Peyer's patch (tissue), 4 donors: ENCODE measurements around the gene CD274. TPM values are rescaled to one million over a fixed set of nuclear protein-coding genes. Genes with fewer than 3 reads are reported as not detected.
"Not testable (repeated sequence)": the region's sequence is repeated elsewhere in the genome, so short reads cannot be mapped to it uniquely, and the experiment has no call there.

ENCODE experiments used
- DNase-seq, 3 donors: peaks; one replicate each; pipeline ENCODE4 v3.0.0-alpha.2; 2017 to 2019
- H3K27ac ChIP-seq, 4 donors: fragments of 200-600 bp; sonication (generic); one replicate each; pipeline ENCODE4 v1.5.1; 2016 to 2019
- H3K27me3 ChIP-seq, 2 donors: fragments of 200-600 bp; sonication (generic); one replicate each; pipeline ENCODE4 v1.5.1; 2019
- H3K36me3 ChIP-seq, 3 donors: fragments of 200-600 bp; sonication (generic); one replicate each; pipeline ENCODE4 v1.5.1; 2016 to 2019
- H3K4me1 ChIP-seq, 4 donors: fragments of 200-600 bp; sonication (generic); one replicate each; pipeline ENCODE4 v1.5.1; 2016 to 2019
- H3K4me3 ChIP-seq, 4 donors: fragments of 200-600 bp; sonication (generic); 1 replicate in 3 of 4; 2 replicates in 1 of 4; pipeline ENCODE4 v1.5.1; 2016 to 2019; ENCODE audit warnings: mild to moderate bottlenecking in 1 of 4
- H3K9me3 ChIP-seq, 4 donors: fragments of 200-600 bp; sonication (generic); one replicate each; pipeline ENCODE4 v1.5.1; 2016 to 2019; ENCODE audit warnings: mild to moderate bottlenecking in 1 of 4
- CTCF ChIP-seq, 6 experiments: fragments of 450-650 bp in 4 of 6; fragments of 200-600 bp in 2 of 6; sonication (generic) in 1 of 6; IDR thresholded peaks; one replicate each; pipeline ENCODE4 v1.5.1; 2017 to 2019; ENCODE audit warnings: antibody characterized with exemption in 6 of 6, mild to moderate bottlenecking in 3 of 6, moderate library complexity in 1 of 6
- POLR2A ChIP-seq, 2 donors: fragments of 450-650 bp; IDR thresholded peaks; one replicate each; pipeline ENCODE4 v1.5.1; 2017; ENCODE audit warnings: antibody characterized with exemption in 2 of 2, mild to moderate bottlenecking in 2 of 2, moderate library complexity in 2 of 2
- total RNA-seq, 4 donors: library from RNA; depleted of rRNA; stranded (reverse); fragments of >200 nt; gene quantifications; one replicate each; pipeline ENCODE4 v1.1.0, GENCODE V29; 2016

CD274 gene
- total RNA-seq, 4 donors from 2014 or later, result 1.7 to 6.2 (median 3.4) TPM

GRCh38 chr9:5492965-5493678, 42.8 kb downstream of the CD274 start:
- Histone ChIP-seq H3K27me3 (no peaks in the 10 kb centered on the region), H3K4me1 (no peaks in the 10 kb centered on the region), H3K9me3 (no peaks in the 10 kb centered on the region), H3K36me3 (no peaks in the 10 kb centered on the region), H3K27ac (peak overlapping the region in 1 of 4 donors; percentile 53), H3K4me3 (no peak overlapping the region)
- no peak for TF ChIP-seq CTCF (IDR thresholded peaks at IDR 0.05)
- no peak for TF ChIP-seq POLR2A (IDR thresholded peaks at IDR 0.05)
- no peak for DNase-seq

GRCh38 chr9:5493679-5494511, 43.6 kb downstream of the CD274 start:
- Histone ChIP-seq H3K27ac (peak overlapping the region; percentile 38 to 53 (median 49)), H3K36me3 (no peaks in the 10 kb centered on the region), H3K4me3 (no peak overlapping the region), H3K9me3 (no peaks in the 10 kb centered on the region), H3K4me1 (no peaks in the 10 kb centered on the region), H3K27me3 (no peaks in the 10 kb centered on the region)
- TF ChIP-seq POLR2A (IDR thresholded peaks at IDR 0.05), result no peak
- no peak for TF ChIP-seq CTCF (IDR thresholded peaks at IDR 0.05)
- peak in 1 of 3 donors; percentile 55 for DNase-seq

GRCh38 chr9:5494765-5495164, 44.4 kb downstream of the CD274 start:
- not testable (repeated sequence) for H3K4me1 ChIP-seq, H3K27me3 ChIP-seq, DNase-seq, H3K9me3 ChIP-seq, H3K4me3 ChIP-seq, H3K27ac ChIP-seq, H3K36me3 ChIP-seq

- TF ChIP-seq CTCF (IDR thresholded peaks at IDR 0.05) (no peak), POLR2A (IDR thresholded peaks at IDR 0.05) (no peak)
- no peaks in the 10 kb centered on the region for H3K27me3 ChIP-seq
- H3K27ac ChIP-seq, result peak overlapping the region in 1 of 4 donors; percentile 42
- DNase-seq, result no peak
- H3K36me3 ChIP-seq, result no peaks in the 10 kb centered on the region
- no peaks in the 10 kb centered on the region for H3K4me1 ChIP-seq
- H3K9me3 ChIP-seq, result no peaks in the 10 kb centered on the region
- no peak overlapping the region for H3K4me3 ChIP-seq
These were observed 48.8 kb downstream of the CD274 start for GRCh38 chr9:5499157-5499556.

- Histone ChIP-seq H3K36me3 (no peaks in the 10 kb centered on the region), H3K27ac (peak overlapping the region in 2 of 4 donors; percentile 30 to 42), H3K9me3 (no peaks in the 10 kb centered on the region), H3K4me1 (no peaks in the 10 kb centered on the region), H3K4me3 (no peak overlapping the region), H3K27me3 (no peaks in the 10 kb centered on the region)
- TF ChIP-seq CTCF (IDR thresholded peaks at IDR 0.05) (no peak), POLR2A (IDR thresholded peaks at IDR 0.05) (no peak)
- DNase-seq, result no peak
These were observed 49.6 kb downstream of the CD274 start for GRCh38 chr9:5499889-5500398.
